GM18498 (cell line): ENCODE data around the gene GALNT9.

Source experiments
- ATAC-seq: cut with Tn5 transposase; IDR thresholded peaks from one replicate; pipeline ENCODE4 v1.9.1; 2021; ENCODE audit warnings: mild to moderate bottlenecking, moderate library complexity; ENCODE audit not compliant: unreplicated experiment

GALNT9 gene

GRCh38 chr12:132174015-132174838, 155.2 kb downstream of the GALNT9 start:
- ATAC-seq: no peak

- no peak for ATAC-seq
These were observed 156.0 kb downstream of the GALNT9 start for GRCh38 chr12:132173135-132174014.

DNA sequence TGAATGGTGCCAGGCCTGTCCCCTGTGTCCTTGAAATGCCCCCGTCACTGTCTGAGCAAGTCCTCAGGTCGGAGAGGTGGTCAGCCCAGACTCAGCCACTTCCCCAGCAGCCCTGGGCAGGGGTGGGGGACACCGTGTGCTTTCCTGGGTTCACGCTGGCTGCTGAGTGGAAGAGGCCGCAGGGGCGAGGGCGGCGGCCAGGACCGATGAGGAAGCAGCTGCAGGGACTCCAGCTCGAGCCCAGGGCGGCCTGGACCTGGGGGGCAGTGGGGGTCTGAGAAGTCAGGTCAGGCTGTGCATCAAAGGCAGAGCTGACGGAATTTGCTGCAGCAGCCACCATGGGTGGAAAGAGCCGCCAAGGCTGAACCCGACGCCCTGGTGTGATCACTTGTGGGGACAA, 156.8 kb downstream of the GALNT9 start:
- no peak for ATAC-seq

- no peak for ATAC-seq
These were observed 157.3 kb downstream of the GALNT9 start for GRCh38 chr12:132171968-132172521.

GRCh38 chr12:132171293-132171967, 158.0 kb downstream of the GALNT9 start:
- ATAC-seq: no peak

- ATAC-seq: no peak
These were observed 158.6 kb downstream of the GALNT9 start for GRCh38 chr12:132170637-132171292.

DNA sequence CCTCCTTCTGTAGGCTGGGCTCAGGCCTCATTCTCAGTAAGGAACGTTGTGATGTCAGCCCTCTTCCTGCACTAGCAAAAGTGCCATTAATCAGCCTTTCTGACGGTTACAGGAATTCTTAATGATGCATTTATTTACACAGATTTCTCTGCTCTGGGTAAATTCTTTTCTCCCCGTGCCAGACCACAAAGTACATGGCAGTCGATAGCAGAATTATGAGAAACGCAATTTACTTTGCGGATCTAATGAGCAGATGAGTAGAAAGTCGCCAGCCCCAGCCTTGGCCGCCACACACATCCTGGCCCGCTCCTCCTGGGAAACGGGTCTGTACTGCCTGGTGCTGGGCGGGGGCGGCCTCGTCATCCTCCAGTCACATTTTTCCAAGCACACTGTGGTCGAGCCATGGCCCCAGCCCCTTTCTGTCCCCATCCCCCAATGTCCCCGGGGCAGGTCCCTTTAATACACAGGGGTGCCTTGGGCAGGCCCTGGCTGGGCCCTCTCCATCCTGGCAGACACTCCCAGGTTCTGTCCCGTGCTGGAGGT, 159.2 kb downstream of the GALNT9 start:
- ATAC-seq: no peak

DNA sequence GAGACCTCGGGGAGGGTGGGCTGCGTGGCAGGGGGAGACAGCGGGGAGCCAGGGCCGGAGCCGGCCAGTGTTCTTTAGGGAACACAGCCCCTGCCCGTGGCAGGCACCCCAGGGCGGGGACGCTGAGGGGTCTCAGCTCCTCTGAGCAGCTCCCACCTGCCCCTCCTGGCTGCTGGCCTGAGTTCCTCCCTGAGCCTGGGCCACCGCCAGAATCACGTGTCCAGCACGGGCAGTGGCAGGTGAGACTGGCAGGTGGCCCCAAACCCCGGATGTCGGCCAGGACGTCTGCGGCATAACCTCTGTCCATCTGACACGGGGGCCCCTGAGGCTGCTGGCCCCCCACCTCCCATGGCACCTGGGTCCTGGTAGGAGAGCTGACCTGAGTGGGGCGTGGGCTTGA, 160.0 kb downstream of the GALNT9 start:
- no peak for ATAC-seq

DNA sequence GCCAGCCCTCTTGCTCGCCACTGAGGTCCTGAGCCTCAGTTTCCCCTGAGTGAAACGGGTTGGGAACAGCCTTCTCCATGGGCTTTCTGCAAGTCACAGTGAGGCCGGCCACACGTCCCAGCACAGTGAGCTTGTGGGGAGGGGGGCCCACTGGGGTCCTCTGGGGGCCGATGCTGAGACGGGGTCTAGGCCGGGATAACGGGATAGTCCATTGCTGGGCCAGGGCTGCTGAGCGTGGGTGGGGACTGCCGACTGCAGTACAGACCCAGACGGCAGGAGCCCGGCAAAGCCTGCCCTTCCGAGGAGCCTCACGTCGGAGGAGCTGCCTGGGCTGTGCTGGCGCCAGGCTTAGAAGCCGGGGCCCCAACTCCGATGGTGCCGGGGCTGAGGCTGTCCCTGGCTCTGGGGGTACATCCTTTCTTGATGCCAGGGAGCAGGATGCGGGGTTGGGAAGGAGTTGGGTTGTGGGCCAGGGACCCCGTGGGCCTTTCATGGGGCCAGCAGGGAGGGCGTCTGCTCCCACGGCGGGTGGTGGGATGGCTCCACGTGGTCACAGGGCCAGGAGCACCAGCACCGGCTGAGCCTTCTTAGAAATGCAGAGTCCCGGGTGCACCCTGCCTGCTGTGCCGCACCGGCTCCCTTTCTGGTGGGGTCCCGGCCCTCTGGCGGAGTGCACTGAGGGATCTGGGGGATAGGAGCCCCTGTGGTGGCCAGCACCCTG, 160.9 kb downstream of the GALNT9 start:
- no peak for ATAC-seq

DNA sequence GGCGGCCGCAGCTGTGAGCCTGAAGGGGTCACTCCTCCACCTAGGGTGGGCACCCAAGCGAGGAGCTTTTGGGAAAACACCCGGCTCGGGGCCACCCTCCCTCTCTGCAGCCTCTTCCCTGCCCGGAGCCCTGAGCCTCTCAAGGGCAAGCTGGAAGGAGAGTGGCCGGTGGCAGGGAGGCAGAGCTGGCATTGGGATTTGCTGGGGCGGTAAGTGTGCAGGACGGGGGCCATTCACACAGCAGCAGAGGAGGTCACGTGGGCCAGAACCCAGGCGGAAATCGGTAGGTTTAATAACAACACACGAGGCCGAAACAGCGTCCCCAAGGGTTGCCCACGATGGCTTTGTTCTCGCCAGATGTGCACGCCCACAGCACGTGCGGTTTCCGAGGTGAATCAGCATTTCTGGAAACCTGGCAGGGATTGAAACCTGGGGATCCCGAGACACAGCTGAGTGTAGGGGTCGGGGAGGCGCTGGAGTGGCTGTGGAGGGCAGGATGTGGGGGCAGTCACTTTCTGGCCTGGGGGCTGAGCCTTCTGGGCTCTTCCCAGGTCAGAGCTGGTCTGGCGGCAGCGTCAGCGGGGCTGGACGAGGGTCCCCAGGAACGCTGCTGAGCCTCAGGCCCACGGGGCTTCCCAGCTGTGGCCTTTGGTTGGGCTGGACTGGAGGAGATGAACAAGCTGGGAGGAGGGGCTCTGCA, 161.6 kb downstream of the GALNT9 start:
- ATAC-seq: no peak

DNA sequence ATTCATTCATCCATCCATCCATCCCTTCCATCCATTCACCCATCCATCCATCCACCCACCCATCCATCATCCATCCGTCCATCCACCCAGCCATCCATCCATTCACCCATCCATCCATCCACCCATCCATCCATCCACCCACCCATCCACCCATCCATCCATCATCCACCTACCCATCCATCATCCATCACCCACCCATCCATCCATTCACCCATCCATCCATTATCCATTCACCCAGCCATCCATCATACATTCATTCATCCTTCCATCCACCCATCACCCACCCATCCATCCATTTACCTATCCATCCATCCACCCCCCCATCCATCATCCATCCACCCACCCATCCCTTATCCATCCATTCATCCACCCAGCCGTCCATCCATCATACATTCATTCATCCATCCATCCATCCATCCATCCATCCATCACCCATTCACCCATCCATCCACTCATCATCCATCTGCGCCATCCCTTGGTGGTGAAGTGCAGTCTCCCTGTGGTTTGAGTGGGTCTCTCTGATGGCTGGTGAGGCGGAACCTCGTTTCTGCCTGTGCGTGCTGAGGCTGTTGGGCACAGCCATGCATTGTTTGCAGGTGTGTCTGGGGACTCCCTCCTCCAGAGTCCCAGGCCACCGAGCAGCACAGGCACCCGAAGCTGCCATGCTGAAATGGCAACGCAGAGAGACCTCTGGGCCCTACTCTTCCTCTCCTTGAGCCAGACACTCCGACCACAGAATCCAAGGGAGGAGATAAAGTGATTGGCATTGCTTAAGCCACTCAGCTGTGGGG, 162.4 kb downstream of the GALNT9 start:
- ATAC-seq: no peak

- ATAC-seq: no peak
These were observed 163.3 kb downstream of the GALNT9 start for GRCh38 chr12:132166093-132166492.

DNA sequence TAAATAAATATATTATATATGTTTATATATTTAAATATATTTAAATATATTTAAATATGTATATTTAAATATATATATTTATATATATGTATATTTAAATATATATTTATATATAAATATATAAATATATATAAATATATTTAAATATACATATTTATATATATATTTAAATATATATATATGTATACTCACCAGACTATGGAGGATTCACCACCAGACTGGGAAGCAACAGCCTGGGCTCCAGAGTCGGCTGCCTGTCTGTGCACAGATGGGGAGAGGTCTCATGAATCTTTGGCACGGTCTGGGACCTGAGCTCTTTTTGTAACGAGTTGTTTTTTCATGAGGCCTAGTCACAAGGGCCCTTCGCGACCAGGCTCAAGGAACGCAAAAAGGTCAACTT, 163.8 kb downstream of the GALNT9 start:
- no peak for ATAC-seq

- ATAC-seq: no peak
These were observed 165.0 kb downstream of the GALNT9 start for GRCh38 chr12:132164426-132164825.

DNA sequence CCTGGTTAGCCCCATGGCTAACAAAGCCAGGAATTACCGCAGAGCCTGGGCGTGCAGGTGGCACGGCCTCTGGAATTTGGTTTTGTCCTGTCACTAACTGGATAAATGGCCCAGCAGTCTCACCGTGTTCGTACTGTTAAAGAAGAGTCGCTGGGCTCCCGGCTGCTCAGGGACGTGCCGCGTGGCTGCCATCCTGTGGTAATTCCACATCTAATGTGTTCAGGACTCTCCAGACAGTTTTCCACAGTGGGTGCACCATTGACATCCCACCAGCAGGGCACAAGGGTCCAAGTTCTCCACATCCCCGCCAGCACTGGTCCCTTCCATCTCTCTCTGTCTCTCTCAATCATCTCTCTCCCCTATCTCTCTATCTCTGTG, 165.5 kb downstream of the GALNT9 start:
- ATAC-seq: no peak

- ATAC-seq: no peak
These were observed 166.1 kb downstream of the GALNT9 start for GRCh38 chr12:132163041-132163910.

GRCh38 chr12:132162508-132163031, 166.8 kb downstream of the GALNT9 start:
- ATAC-seq: no peak
